ENCODE results near the gene FAM162A.

The FAM162A gene

DNA sequence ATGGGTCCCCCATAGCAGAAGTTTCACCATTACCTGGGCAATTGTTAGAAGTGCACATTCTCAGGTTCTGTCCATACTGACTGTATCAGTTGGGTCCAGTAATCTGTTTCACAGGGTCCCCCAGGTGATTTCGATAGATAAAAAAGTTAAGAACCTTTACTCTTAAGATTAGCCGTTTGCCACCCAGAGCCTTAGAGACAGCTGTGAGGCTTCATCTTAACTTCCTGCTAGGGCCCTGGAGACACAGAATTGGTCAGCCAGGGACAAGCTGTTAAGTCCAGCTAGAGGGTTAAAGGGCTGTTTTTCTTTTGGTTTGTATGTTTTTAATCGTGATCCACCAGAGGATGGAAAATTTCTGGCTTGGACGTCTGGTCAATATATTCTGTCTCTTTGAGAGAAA lies 6.7 kb downstream of the FAM162A start:
- H3K9me3 ChIP-seq (ENCODE audit: control insufficient read depth, low read depth, low read length), result no peaks in the 10 kb centered on the region
- no peak overlapping the region for H3K4me3 ChIP-seq (ENCODE audit: low read length)
- no peaks in the 10 kb centered on the region for H3K36me3 ChIP-seq (ENCODE audit: control insufficient read depth, low read depth, low read length)
- no peak overlapping the region for H3K9ac ChIP-seq (ENCODE audit: low read length)
- no peak overlapping the region for H3K27ac ChIP-seq (ENCODE audit: low read length)
- no peaks in the 10 kb centered on the region for H3K27me3 ChIP-seq (ENCODE audit: control insufficient read depth, insufficient read depth, low read length)
- no peaks in the 10 kb centered on the region for H3K4me1 ChIP-seq (ENCODE audit: control insufficient read depth, low read depth, low read length)

DNA sequence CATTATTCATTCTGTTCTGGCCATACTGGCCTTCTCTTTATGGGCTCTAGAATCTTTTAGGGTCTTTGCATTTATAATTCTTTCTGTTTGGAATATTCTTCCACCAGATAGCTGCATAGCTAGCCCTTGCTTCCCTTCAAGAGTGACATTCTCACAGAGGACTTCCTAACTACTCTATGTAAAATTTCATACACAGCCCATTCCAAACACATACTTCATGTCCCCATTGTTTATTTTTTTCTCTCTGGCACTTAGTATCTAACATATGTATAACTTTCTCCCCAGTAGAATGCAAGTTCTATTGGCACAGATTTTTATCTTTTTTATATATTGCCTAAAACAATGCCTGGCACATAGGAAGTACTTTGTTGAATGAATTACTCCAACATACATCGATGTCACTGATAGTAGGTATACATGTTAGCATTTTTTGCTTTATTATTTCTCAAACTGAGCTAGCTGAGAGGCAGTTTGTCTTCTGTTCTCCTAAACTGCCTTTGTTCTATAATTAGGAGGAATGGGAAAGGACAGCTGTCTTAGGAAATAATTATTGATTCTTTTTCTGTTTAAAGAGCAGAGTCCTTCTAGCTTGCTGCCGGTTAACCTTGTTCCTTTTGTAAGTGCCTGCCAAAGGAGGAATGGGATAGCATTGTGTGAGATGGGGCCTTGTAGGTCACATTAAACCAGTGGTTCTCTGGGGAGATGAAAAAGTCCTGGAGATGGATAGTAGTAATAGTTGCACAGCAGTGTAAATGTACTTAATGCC lies 7.9 kb downstream of the FAM162A start:
- Histone ChIP-seq H3K9me3 (ENCODE audit: control insufficient read depth, low read depth, low read length) (no peaks in the 10 kb centered on the region), H3K36me3 (ENCODE audit: control insufficient read depth, low read depth, low read length) (no peaks in the 10 kb centered on the region), H3K4me3 (ENCODE audit: low read length) (no peak overlapping the region), H3K9ac (ENCODE audit: low read length) (no peak overlapping the region), H3K4me1 (ENCODE audit: control insufficient read depth, low read depth, low read length) (no peaks in the 10 kb centered on the region), H3K27ac (ENCODE audit: low read length) (no peak overlapping the region), H3K27me3 (ENCODE audit: control insufficient read depth, insufficient read depth, low read length) (no peaks in the 10 kb centered on the region)

DNA sequence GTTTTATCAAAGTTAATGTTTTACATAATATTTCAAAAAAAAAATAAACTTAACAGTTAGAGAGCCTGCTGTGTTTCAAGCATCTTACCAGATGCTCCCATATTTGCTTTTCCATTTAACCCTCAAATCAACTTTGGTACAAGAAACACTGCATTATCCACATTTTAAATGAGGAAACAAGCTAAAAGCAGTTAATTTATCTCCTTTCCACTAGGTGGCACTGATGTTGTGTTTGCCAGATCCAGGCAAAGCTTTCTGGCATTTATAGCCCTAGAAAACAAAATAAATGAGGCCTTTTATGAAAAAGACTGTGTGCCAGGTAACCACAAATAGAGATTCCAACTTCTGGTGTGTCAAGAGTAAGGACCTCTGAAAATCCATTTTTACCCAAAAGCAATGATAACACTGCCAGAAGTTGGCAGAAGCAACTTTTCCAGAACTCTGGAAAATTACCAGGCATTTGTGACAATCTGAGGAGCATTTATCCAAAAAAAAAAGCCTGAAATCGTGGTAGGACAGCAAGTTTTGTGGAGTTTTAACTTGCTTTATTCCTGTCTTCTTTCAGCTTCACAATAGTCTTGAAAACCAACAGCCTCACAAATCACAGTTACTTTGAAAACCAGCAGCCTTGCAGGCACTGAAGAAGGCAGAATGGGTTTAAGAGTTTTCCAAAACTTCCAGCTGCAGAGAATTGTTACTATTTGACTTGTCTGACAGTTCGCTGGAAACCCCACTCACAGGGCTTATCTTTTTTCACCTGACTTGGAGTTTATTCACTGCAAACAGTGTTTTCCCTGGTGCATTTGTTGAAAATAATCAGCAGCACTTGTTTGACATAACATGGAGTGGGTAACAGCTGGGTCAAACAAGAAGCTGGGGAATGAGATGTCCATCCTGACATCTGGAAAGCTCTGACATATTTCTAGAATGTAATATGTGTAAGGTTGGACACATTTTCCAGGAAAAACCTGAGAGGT lies 9.2 kb downstream of the FAM162A start:
- Histone ChIP-seq H3K27ac (ENCODE audit: low read length) (no peak overlapping the region), H3K36me3 (ENCODE audit: control insufficient read depth, low read depth, low read length) (no peaks in the 10 kb centered on the region)

DNA sequence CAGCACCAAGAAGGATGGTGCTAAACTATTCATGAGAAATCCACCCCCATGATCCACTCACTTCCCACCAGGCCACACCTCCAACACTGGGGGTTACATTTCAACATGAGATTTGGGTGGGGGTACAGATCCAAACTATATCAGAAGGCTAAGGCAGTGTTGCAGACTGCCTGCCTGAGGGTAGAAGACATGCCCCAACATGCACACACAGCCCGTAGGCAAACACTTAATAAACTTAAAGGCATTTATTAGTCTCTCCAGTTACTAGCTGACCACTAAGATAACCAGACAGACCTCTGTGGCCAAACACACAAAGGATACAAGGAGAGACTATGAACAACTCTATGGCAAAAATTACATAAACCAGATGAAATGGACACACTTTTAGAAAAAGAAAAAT lies 10.2 kb downstream of the FAM162A start:
- H3K36me3 ChIP-seq (ENCODE audit: control insufficient read depth, low read depth, low read length), result no peaks in the 10 kb centered on the region
- no peak overlapping the region for H3K9ac ChIP-seq (ENCODE audit: low read length)
- H3K9me3 ChIP-seq (ENCODE audit: control insufficient read depth, low read depth, low read length), result no peaks in the 10 kb centered on the region
- no peak overlapping the region for H3K4me3 ChIP-seq (ENCODE audit: low read length)
- no peaks in the 10 kb centered on the region for H3K27me3 ChIP-seq (ENCODE audit: control insufficient read depth, insufficient read depth, low read length)
- no peak overlapping the region for H3K27ac ChIP-seq (ENCODE audit: low read length)
- no peaks in the 10 kb centered on the region for H3K4me1 ChIP-seq (ENCODE audit: control insufficient read depth, low read depth, low read length)

More for the DNA sequence above, 9.2 kb downstream of the FAM162A start:
- Histone ChIP-seq H3K4me1 (ENCODE audit: control insufficient read depth, low read depth, low read length) (no peaks in the 10 kb centered on the region), H3K9me3 (ENCODE audit: control insufficient read depth, low read depth, low read length) (no peaks in the 10 kb centered on the region), H3K9ac (ENCODE audit: low read length) (no peak overlapping the region), H3K27me3 (ENCODE audit: control insufficient read depth, insufficient read depth, low read length) (no peaks in the 10 kb centered on the region), H3K4me3 (ENCODE audit: low read length) (no peak overlapping the region)

- Histone ChIP-seq H3K9ac (ENCODE audit: low read length) (no peak overlapping the region), H3K4me3 (ENCODE audit: low read length) (no peak overlapping the region), H3K36me3 (ENCODE audit: control insufficient read depth, low read depth, low read length) (no peaks in the 10 kb centered on the region), H3K9me3 (ENCODE audit: control insufficient read depth, low read depth, low read length) (no peaks in the 10 kb centered on the region), H3K4me1 (ENCODE audit: control insufficient read depth, low read depth, low read length) (no peaks in the 10 kb centered on the region), H3K27ac (ENCODE audit: low read length) (no peak overlapping the region), H3K27me3 (ENCODE audit: control insufficient read depth, insufficient read depth, low read length) (no peaks in the 10 kb centered on the region)
These were observed 11.6 kb downstream of the FAM162A start for GRCh38 chr3:122395582-122395981.

- no peaks in the 10 kb centered on the region for H3K4me1 ChIP-seq (ENCODE audit: control insufficient read depth, low read depth, low read length)
- H3K4me3 ChIP-seq (ENCODE audit: low read length), result no peak overlapping the region
- no peaks in the 10 kb centered on the region for H3K36me3 ChIP-seq (ENCODE audit: control insufficient read depth, low read depth, low read length)
- H3K9me3 ChIP-seq (ENCODE audit: control insufficient read depth, low read depth, low read length), result no peaks in the 10 kb centered on the region
- no peaks in the 10 kb centered on the region for H3K27me3 ChIP-seq (ENCODE audit: control insufficient read depth, insufficient read depth, low read length)
- H3K9ac ChIP-seq (ENCODE audit: low read length), result no peak overlapping the region
- no peak overlapping the region for H3K27ac ChIP-seq (ENCODE audit: low read length)
These were observed 12.5 kb downstream of the FAM162A start for GRCh38 chr3:122396511-122396910.

DNA sequence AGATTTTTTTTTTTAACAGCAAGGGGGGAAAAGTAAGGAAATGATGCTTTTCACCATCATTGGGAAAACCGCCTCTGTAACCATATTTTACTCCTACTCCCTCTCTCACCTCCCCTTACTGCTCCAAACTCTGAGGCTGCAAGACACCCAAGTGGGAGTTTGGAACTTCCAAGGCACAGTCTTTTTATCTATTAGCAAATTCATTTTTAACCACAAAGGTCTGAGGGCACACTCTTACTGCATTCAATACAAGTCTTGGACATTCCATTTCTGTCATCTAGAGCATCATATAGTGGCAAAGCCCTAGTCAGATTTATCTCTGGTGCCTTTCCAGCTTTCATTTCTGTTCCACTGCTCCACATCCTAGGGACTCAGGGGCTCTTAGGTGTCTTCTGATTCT lies 13.2 kb downstream of the FAM162A start:
- H3K4me3 ChIP-seq (ENCODE audit: low read length), result no peak overlapping the region

DNA sequence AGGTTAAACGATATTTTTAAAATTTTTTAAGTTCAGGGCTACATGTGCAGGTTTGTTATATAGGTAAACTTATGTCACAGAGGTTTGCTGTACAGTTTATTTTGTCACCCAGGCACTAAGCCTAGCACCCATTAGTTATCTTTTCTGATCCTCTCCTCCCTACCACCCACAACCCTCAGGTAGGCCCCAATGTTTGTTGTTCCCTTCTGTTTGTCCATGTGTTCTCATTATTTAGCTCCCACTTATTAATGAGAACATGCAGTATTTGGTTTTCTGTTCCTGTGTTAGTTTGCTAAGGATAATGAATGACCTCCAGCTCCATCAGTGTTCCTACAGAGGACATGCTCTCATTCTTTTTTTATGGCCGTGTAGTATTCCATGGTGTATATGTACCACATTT lies 14.9 kb downstream of the FAM162A start:
- H3K27ac ChIP-seq (ENCODE audit: low read length), result no peak overlapping the region
- no peak overlapping the region for H3K4me3 ChIP-seq (ENCODE audit: low read length)
- no peaks in the 10 kb centered on the region for H3K9me3 ChIP-seq (ENCODE audit: control insufficient read depth, low read depth, low read length)
- H3K36me3 ChIP-seq (ENCODE audit: control insufficient read depth, low read depth, low read length), result no peaks in the 10 kb centered on the region
- H3K9ac ChIP-seq (ENCODE audit: low read length), result no peak overlapping the region
- H3K4me1 ChIP-seq (ENCODE audit: control insufficient read depth, low read depth, low read length), result no peaks in the 10 kb centered on the region
- H3K27me3 ChIP-seq (ENCODE audit: control insufficient read depth, insufficient read depth, low read length), result no peaks in the 10 kb centered on the region

More for the DNA sequence above, 13.2 kb downstream of the FAM162A start:
- H3K9me3 ChIP-seq (ENCODE audit: control insufficient read depth, low read depth, low read length), result no peaks in the 10 kb centered on the region
- H3K9ac ChIP-seq (ENCODE audit: low read length), result no peak overlapping the region
- no peaks in the 10 kb centered on the region for H3K4me1 ChIP-seq (ENCODE audit: control insufficient read depth, low read depth, low read length)
- no peaks in the 10 kb centered on the region for H3K27me3 ChIP-seq (ENCODE audit: control insufficient read depth, insufficient read depth, low read length)
- H3K27ac ChIP-seq (ENCODE audit: low read length), result no peak overlapping the region
- no peaks in the 10 kb centered on the region for H3K36me3 ChIP-seq (ENCODE audit: control insufficient read depth, low read depth, low read length)

DNA sequence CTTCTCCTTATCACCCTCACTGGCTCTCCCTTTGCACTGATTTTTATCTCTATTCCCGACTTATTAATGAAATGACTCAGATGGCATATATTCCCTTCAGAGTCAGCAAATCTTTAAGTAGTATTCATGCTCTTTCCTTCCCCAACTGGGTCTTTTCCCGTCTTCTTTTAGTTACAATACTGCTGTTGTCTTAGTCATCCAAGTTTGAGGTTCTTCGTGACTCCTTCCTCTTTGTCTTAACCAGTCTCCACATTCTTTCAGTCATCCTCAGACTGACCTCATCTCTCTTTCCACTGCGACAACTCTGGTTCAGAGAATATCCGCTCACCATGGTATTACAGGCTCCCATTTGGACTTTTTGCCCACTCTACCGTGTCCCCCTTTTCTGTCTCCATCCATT lies 19.5 kb downstream of the FAM162A start:
- H3K36me3 ChIP-seq (ENCODE audit: control insufficient read depth, low read depth, low read length), result peaks cover 19% of the 10 kb centered on the region
- H3K4me1 ChIP-seq (ENCODE audit: control insufficient read depth, low read depth, low read length), result no peaks in the 10 kb centered on the region
- no peaks in the 10 kb centered on the region for H3K27me3 ChIP-seq (ENCODE audit: control insufficient read depth, insufficient read depth, low read length)
- H3K4me3 ChIP-seq (ENCODE audit: low read length), result no peak overlapping the region
- no peak overlapping the region for H3K27ac ChIP-seq (ENCODE audit: low read length)
- no peaks in the 10 kb centered on the region for H3K9me3 ChIP-seq (ENCODE audit: control insufficient read depth, low read depth, low read length)
- H3K9ac ChIP-seq (ENCODE audit: low read length), result no peak overlapping the region

- H3K9ac ChIP-seq (ENCODE audit: low read length), result no peak overlapping the region
- H3K9me3 ChIP-seq (ENCODE audit: control insufficient read depth, low read depth, low read length), result no peaks in the 10 kb centered on the region
- H3K36me3 ChIP-seq (ENCODE audit: control insufficient read depth, low read depth, low read length), result peaks cover 31% of the 10 kb centered on the region
- no peak overlapping the region for H3K27ac ChIP-seq (ENCODE audit: low read length)
- H3K4me3 ChIP-seq (ENCODE audit: low read length), result no peak overlapping the region
- no peaks in the 10 kb centered on the region for H3K27me3 ChIP-seq (ENCODE audit: control insufficient read depth, insufficient read depth, low read length)
- no peaks in the 10 kb centered on the region for H3K4me1 ChIP-seq (ENCODE audit: control insufficient read depth, low read depth, low read length)
These were observed 21.0 kb downstream of the FAM162A start for GRCh38 chr3:122405015-122405414.

GRCh38 chr3:122406198-122406597 lies 22.2 kb downstream of the FAM162A start:
- no peak overlapping the region for H3K27ac ChIP-seq (ENCODE audit: low read length)

More at GRCh38 chr3:122406198-122406597, 22.2 kb downstream of the FAM162A start:
- peaks cover 38% of the 10 kb centered on the region for H3K36me3 ChIP-seq (ENCODE audit: control insufficient read depth, low read depth, low read length)
- no peaks in the 10 kb centered on the region for H3K4me1 ChIP-seq (ENCODE audit: control insufficient read depth, low read depth, low read length)
- no peaks in the 10 kb centered on the region for H3K9me3 ChIP-seq (ENCODE audit: control insufficient read depth, low read depth, low read length)
- H3K27me3 ChIP-seq (ENCODE audit: control insufficient read depth, insufficient read depth, low read length), result no peaks in the 10 kb centered on the region
- no peak overlapping the region for H3K9ac ChIP-seq (ENCODE audit: low read length)
- H3K4me3 ChIP-seq (ENCODE audit: low read length), result no peak overlapping the region
